Osteocyte (in vitro differentiated cells): Measurements from ENCODE around the gene SLC5A1. TPM values are rescaled to one million over a fixed set of nuclear protein-coding genes. Genes with fewer than 3 reads are reported as not detected.

Experiments
- DNase-seq: peaks from one replicate; pipeline ENCODE4 v3.0.0; 2021; ENCODE audit warnings: mixed read lengths; ENCODE audit not compliant: unreplicated experiment; ENCODE audit errors: extremely low spot score
- H3K27ac Mint-ChIP-seq: one replicate; pipeline ENCODE4 v1.8.0; 2021; ENCODE audit warnings: mild to moderate bottlenecking, mixed read lengths; ENCODE audit not compliant: unreplicated experiment
- H3K27me3 Mint-ChIP-seq: one replicate; pipeline ENCODE4 v1.8.0; 2021; ENCODE audit warnings: mixed read lengths; ENCODE audit not compliant: unreplicated experiment
- H3K36me3 Mint-ChIP-seq: one replicate; pipeline ENCODE4 v1.8.0; 2021; ENCODE audit warnings: mixed read lengths; ENCODE audit not compliant: unreplicated experiment
- H3K4me1 Mint-ChIP-seq: one replicate; pipeline ENCODE4 v1.8.0; 2021; ENCODE audit warnings: mixed read lengths; ENCODE audit not compliant: unreplicated experiment
- H3K4me3 Mint-ChIP-seq: one replicate; pipeline ENCODE4 v1.8.0; 2021; ENCODE audit warnings: mild to moderate bottlenecking, moderate library complexity, mixed read lengths; ENCODE audit not compliant: unreplicated experiment
- H3K9me3 Mint-ChIP-seq: one replicate; pipeline ENCODE4 v1.8.0; 2021; ENCODE audit warnings: mixed read lengths; ENCODE audit not compliant: unreplicated experiment
- CTCF ChIP-seq: fragments of 200-600 bp; sonication (generic); IDR thresholded peaks from 2 replicates; pipeline ENCODE4 v1.5.0; 2021; ENCODE audit warnings: antibody characterized with exemption, mild to moderate bottlenecking, moderate library complexity
- total RNA-seq: library from RNA; stranded (reverse); gene quantifications from 2 replicates; pipeline ENCODE4 v1.2.1, GENCODE V29; 2021

The SLC5A1 gene
- total RNA-seq, 1 donor from 2014 or later: not detected

GRCh38 chr22:32005453-32005852 lies 37.6 kb upstream of the SLC5A1 start:
- Mint-ChIP-seq H3K9me3 (no peaks in the 10 kb centered on the region), H3K4me3 (no peak overlapping the region), H3K36me3 (no peaks in the 10 kb centered on the region), H3K4me1 (no peaks in the 10 kb centered on the region), H3K27ac (no peak overlapping the region), H3K27me3 (no peaks in the 10 kb centered on the region)
- DNase-seq: no peak
- no peak for TF ChIP-seq CTCF

DNA sequence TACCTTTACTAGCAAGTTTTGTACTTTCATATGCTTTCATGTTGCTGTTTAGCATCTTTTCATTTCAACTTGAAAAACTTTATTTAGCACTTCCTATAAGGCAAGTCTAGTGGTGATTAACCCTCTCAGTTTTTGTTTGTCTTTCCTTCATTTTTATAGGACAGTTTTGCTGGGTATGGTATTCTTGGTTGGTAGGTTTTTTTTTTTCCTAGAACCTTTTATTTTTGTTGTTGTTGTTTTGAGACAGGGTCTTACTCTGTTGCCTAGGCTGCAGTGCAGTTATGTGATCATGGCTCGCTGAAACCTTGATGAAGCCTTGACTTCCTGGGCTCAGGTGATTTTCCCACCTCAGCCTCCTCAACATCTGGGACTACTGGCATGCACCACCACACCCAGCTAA lies 29.9 kb upstream of the SLC5A1 start:
- H3K27ac Mint-ChIP-seq: no peak overlapping the region
- DNase-seq: no peak
- no peaks in the 10 kb centered on the region for H3K36me3 Mint-ChIP-seq
- H3K27me3 Mint-ChIP-seq: peaks cover 3% of the 10 kb centered on the region
- no peaks in the 10 kb centered on the region for H3K4me1 Mint-ChIP-seq
- no peak for TF ChIP-seq CTCF
- no peak overlapping the region for H3K4me3 Mint-ChIP-seq
- peaks cover 10% of the 10 kb centered on the region for H3K9me3 Mint-ChIP-seq

DNA sequence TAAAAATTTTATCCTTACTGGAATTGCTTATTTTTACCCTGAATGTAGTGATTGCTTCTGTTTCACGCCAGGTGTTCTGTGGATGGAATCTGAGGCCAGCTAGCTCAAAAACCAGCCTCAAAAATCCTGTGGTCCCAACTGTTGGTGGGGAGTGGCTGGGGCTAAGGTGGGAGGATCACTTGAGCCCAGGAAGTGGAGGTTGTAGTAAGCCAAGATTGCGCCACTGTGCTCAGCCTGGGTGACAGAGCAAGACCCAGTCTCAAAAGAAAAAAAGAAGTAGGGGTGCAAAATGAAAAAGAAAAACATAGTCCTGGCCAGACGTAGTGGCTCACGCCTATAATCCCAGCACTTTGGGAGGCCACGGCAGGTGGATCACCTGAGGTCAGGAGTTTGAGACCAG lies 27.0 kb upstream of the SLC5A1 start:
- no peak overlapping the region for H3K4me3 Mint-ChIP-seq
- H3K36me3 Mint-ChIP-seq: no peaks in the 10 kb centered on the region
- TF ChIP-seq CTCF: no peak
- H3K9me3 Mint-ChIP-seq: peaks cover 15% of the 10 kb centered on the region
- peaks cover 3% of the 10 kb centered on the region for H3K27me3 Mint-ChIP-seq
- H3K4me1 Mint-ChIP-seq: no peaks in the 10 kb centered on the region
- DNase-seq: no peak
- no peak overlapping the region for H3K27ac Mint-ChIP-seq

- Mint-ChIP-seq H3K36me3 (no peaks in the 10 kb centered on the region), H3K27ac (no peak overlapping the region), H3K4me3 (no peak overlapping the region), H3K27me3 (peaks cover 3% of the 10 kb centered on the region), H3K9me3 (peaks cover 4% of the 10 kb centered on the region), H3K4me1 (no peaks in the 10 kb centered on the region)
- DNase-seq: no peak
- no peak for TF ChIP-seq CTCF
These were observed 25.0 kb upstream of the SLC5A1 start for GRCh38 chr22:32018056-32018455.

GRCh38 chr22:32020117-32020516 lies 22.9 kb upstream of the SLC5A1 start:
- Mint-ChIP-seq H3K27ac (no peak overlapping the region), H3K4me1 (no peaks in the 10 kb centered on the region), H3K9me3 (peaks cover 4% of the 10 kb centered on the region), H3K27me3 (peaks cover 5% of the 10 kb centered on the region), H3K4me3 (no peak overlapping the region), H3K36me3 (no peaks in the 10 kb centered on the region)
- DNase-seq: no peak
- TF ChIP-seq CTCF: no peak
